Neural cell (in vitro differentiated cells): ENCODE data around the gene RAD51B.

Experiments
- EP300 ChIP-seq: fragments of 450-650 bp; conservative IDR thresholded peaks from 2 replicates; pipeline ENCODE4 v1.6.1; 2014; ENCODE audit warnings: antibody characterized with exemption, mild to moderate bottlenecking, moderate library complexity; ENCODE audit not compliant: poor library complexity, severe bottlenecking
- EZH2 ChIP-seq: fragments of 200-600, 300-800 bp; shearing (Covaris generic), sonication (generic); IDR thresholded peaks from 2 replicates; pipeline ENCODE4 v1.6.1; 2014; ENCODE audit warnings: antibody characterized with exemption, low read length, borderline replicate concordance, mild to moderate bottlenecking; ENCODE audit not compliant: insufficient read depth, poor library complexity, severe bottlenecking
- POLR2AphosphoS5 ChIP-seq: IDR thresholded peaks from 2 replicates; pipeline ENCODE4 v1.6.1; 2012
- REST ChIP-seq: IDR thresholded peaks from 2 replicates; pipeline ENCODE4 v1.6.1; 2012; ENCODE audit warnings: borderline replicate concordance
- SMC3 ChIP-seq: fragments of 450-650 bp; conservative IDR thresholded peaks from 2 replicates; pipeline ENCODE4 v1.6.1; 2014; ENCODE audit warnings: antibody characterized with exemption, mild to moderate bottlenecking, moderate library complexity; ENCODE audit not compliant: poor library complexity
- TAF1 ChIP-seq: IDR thresholded peaks from 2 replicates; pipeline ENCODE4 v1.6.1; 2012; ENCODE audit warnings: low read depth
- TF ChIP-seq, protein P1 (sequence below): fragments of 450-650 bp; IDR thresholded peaks from 2 replicates; pipeline ENCODE4 v1.5.1; 2014; ENCODE audit warnings: antibody characterized with exemption, mild to moderate bottlenecking, moderate library complexity; ENCODE audit not compliant: poor library complexity, severe bottlenecking

- no peak for TF ChIP-seq EZH2
- TF ChIP-seq, protein P1, sequence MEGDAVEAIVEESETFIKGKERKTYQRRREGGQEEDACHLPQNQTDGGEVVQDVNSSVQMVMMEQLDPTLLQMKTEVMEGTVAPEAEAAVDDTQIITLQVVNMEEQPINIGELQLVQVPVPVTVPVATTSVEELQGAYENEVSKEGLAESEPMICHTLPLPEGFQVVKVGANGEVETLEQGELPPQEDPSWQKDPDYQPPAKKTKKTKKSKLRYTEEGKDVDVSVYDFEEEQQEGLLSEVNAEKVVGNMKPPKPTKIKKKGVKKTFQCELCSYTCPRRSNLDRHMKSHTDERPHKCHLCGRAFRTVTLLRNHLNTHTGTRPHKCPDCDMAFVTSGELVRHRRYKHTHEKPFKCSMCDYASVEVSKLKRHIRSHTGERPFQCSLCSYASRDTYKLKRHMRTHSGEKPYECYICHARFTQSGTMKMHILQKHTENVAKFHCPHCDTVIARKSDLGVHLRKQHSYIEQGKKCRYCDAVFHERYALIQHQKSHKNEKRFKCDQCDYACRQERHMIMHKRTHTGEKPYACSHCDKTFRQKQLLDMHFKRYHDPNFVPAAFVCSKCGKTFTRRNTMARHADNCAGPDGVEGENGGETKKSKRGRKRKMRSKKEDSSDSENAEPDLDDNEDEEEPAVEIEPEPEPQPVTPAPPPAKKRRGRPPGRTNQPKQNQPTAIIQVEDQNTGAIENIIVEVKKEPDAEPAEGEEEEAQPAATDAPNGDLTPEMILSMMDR: no peak
- TF ChIP-seq POLR2AphosphoS5: no peak
- no peak for TF ChIP-seq EP300
- no peak for TF ChIP-seq SMC3
- TF ChIP-seq REST: no peak
- no peak for TF ChIP-seq TAF1
These were observed 715.9 kb downstream of the RAD51B start for GRCh38 chr14:68535404-68536017.
